Measurements from ENCODE around the gene ECI1.
"Not testable (repeated sequence)": the region's sequence is repeated elsewhere in the genome, so short reads cannot be mapped to it uniquely, and the experiment has no call there.

ECI1 gene

GRCh38 chr16:2250652-2251295 lies 613 bp downstream of the ECI1 start:
- DNase-seq = peak; percentile 19

- DNase-seq = no peak
Observed at GRCh38 chr16:2246301-2246885, 5.0 kb downstream of the ECI1 start.

- no peak for DNase-seq
Observed at GRCh38 chr16:2244926-2245795, 6.2 kb downstream of the ECI1 start.

GRCh38 chr16:2244301-2244700 lies 7.1 kb downstream of the ECI1 start:
- DNase-seq = no peak

GRCh38 chr16:2243781-2244180 lies 7.6 kb downstream of the ECI1 start:
- no peak for DNase-seq

- no peak for DNase-seq
Observed at GRCh38 chr16:2243031-2243528, 8.3 kb downstream of the ECI1 start.

GRCh38 chr16:2242598-2242997 lies 8.8 kb downstream of the ECI1 start:
- DNase-seq = no peak

- DNase-seq = not testable (repeated sequence)
Observed at GRCh38 chr16:2240331-2240730, 11.1 kb downstream of the ECI1 start.

- DNase-seq = no peak
Observed at GRCh38 chr16:2238838-2239675, 12.3 kb downstream of the ECI1 start.

- no peak for DNase-seq
Observed at GRCh38 chr16:2238150-2238837, 13.1 kb downstream of the ECI1 start.

- no peak for DNase-seq
Observed at GRCh38 chr16:2237493-2238149, 13.8 kb downstream of the ECI1 start.

GRCh38 chr16:2237102-2237482 lies 14.3 kb downstream of the ECI1 start:
- no peak for DNase-seq

- DNase-seq = no peak
Observed at GRCh38 chr16:2236337-2237101, 14.9 kb downstream of the ECI1 start, which contains the start of gene DNASE1L2. Gene DNASE1L2 (plus strand): TSS chr16:2236444. CDS start chr16:2236817, 373 bp downstream.

- DNase-seq = no peak
Observed at GRCh38 chr16:2235695-2236336, 15.6 kb downstream of the ECI1 start.

- no peak for DNase-seq
Observed at GRCh38 chr16:2235234-2235651, 16.1 kb downstream of the ECI1 start.

- no peak for DNase-seq
Observed at GRCh38 chr16:2234813-2235170, 16.6 kb downstream of the ECI1 start.

GRCh38 chr16:2233872-2234812 lies 17.2 kb downstream of the ECI1 start:
- no peak for DNase-seq

- no peak for DNase-seq
Observed at GRCh38 chr16:2233046-2233775, 18.2 kb downstream of the ECI1 start.

Data from activated CD4-positive, alpha-beta T cell treated with anti-CD3 and anti-CD28 coated beads for 1 hour (primary cell).